HL-60 (cell line): ENCODE measurements around the gene GCK.

Experiments used
- DNase-seq, 2 experiments: peaks; one replicate each; pipeline ENCODE4 v3.0.0-alpha.2; 2010 to 2020; ENCODE audit warnings: low read depth in 1 of 2, low spot score in 1 of 2
- H3K27ac ChIP-seq: fragments of 250-450 bp; sonication (Bioruptor Pico); replicated peaks from 2 replicates; pipeline ENCODE4 v1.5.1; 2020; ENCODE audit warnings: mild to moderate bottlenecking, moderate library complexity
- H3K27me3 ChIP-seq: fragments of 250-450 bp; sonication (Bioruptor Pico); 2 replicates; pipeline ENCODE4 v1.5.1; 2021; ENCODE audit warnings: mild to moderate bottlenecking, moderate library complexity; ENCODE audit not compliant: insufficient read depth, poor library complexity, severe bottlenecking
- H3K4me3 ChIP-seq: replicated peaks from 2 replicates; pipeline ENCODE4 v1.5.1; 2011; ENCODE audit warnings: mild to moderate bottlenecking, control low read depth, low read length; ENCODE audit not compliant: insufficient read depth
- GABPA ChIP-seq: IDR thresholded peaks from 2 replicates; pipeline ENCODE4 v1.6.1; 2012; ENCODE audit warnings: low read depth
- POLR2AphosphoS5 ChIP-seq: IDR thresholded peaks from 2 replicates; pipeline ENCODE4 v1.6.1; 2012; ENCODE audit warnings: low read depth
- SPI1 ChIP-seq: IDR thresholded peaks from 2 replicates; pipeline ENCODE4 v1.6.1; 2012; ENCODE audit warnings: low read depth, mild to moderate bottlenecking, borderline replicate concordance
- TF ChIP-seq, protein P1 (sequence below): IDR thresholded peaks from one replicate; pipeline ENCODE4 v1.5.1; 2011; ENCODE audit warnings: low read length, control low read depth, inconsistent platforms; ENCODE audit not compliant: insufficient read depth
- TF ChIP-seq, protein P2 (sequence below): IDR thresholded peaks from 2 replicates; pipeline ENCODE4 v1.6.1; 2012; ENCODE audit warnings: low read depth; ENCODE audit not compliant: insufficient replicate concordance

The GCK gene

GRCh38 chr7:44134943-44135628 is 54.2 kb downstream of the GCK start:
- H3K4me3 ChIP-seq, result no peak overlapping the region
- TF ChIP-seq, protein P1, sequence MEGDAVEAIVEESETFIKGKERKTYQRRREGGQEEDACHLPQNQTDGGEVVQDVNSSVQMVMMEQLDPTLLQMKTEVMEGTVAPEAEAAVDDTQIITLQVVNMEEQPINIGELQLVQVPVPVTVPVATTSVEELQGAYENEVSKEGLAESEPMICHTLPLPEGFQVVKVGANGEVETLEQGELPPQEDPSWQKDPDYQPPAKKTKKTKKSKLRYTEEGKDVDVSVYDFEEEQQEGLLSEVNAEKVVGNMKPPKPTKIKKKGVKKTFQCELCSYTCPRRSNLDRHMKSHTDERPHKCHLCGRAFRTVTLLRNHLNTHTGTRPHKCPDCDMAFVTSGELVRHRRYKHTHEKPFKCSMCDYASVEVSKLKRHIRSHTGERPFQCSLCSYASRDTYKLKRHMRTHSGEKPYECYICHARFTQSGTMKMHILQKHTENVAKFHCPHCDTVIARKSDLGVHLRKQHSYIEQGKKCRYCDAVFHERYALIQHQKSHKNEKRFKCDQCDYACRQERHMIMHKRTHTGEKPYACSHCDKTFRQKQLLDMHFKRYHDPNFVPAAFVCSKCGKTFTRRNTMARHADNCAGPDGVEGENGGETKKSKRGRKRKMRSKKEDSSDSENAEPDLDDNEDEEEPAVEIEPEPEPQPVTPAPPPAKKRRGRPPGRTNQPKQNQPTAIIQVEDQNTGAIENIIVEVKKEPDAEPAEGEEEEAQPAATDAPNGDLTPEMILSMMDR, result no peak
- TF ChIP-seq POLR2AphosphoS5 (no peak), GABPA (no peak), SPI1 (no peak)
- TF ChIP-seq, protein P2, sequence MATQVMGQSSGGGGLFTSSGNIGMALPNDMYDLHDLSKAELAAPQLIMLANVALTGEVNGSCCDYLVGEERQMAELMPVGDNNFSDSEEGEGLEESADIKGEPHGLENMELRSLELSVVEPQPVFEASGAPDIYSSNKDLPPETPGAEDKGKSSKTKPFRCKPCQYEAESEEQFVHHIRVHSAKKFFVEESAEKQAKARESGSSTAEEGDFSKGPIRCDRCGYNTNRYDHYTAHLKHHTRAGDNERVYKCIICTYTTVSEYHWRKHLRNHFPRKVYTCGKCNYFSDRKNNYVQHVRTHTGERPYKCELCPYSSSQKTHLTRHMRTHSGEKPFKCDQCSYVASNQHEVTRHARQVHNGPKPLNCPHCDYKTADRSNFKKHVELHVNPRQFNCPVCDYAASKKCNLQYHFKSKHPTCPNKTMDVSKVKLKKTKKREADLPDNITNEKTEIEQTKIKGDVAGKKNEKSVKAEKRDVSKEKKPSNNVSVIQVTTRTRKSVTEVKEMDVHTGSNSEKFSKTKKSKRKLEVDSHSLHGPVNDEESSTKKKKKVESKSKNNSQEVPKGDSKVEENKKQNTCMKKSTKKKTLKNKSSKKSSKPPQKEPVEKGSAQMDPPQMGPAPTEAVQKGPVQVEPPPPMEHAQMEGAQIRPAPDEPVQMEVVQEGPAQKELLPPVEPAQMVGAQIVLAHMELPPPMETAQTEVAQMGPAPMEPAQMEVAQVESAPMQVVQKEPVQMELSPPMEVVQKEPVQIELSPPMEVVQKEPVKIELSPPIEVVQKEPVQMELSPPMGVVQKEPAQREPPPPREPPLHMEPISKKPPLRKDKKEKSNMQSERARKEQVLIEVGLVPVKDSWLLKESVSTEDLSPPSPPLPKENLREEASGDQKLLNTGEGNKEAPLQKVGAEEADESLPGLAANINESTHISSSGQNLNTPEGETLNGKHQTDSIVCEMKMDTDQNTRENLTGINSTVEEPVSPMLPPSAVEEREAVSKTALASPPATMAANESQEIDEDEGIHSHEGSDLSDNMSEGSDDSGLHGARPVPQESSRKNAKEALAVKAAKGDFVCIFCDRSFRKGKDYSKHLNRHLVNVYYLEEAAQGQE, result no peak
- H3K27me3 ChIP-seq, result no peaks in the 10 kb centered on the region

DNA sequence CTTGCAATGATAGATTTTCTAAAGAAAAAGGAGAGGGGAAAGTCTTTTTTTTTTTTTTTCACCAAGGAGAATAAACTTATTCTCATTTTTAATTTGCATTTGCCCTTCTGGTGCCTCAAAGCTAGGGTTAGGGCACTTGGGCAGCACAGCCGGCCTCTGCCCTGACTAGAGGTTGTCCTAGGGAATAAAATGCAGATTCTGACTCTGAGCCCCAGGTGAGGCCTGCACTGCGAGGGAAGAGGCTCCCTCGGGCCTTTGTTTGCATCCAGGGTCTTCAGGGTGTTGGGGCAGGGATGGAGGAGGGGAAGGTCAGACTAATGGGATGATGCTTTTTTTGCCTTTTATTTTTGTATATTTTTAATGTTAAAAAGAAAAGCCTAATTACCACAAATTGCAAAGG is 55.9 kb downstream of the GCK start:
- H3K27me3 ChIP-seq, result no peaks in the 10 kb centered on the region
- no peak for DNase-seq
- no peak overlapping the region for H3K27ac ChIP-seq
- no peak overlapping the region for H3K4me3 ChIP-seq
- TF ChIP-seq, protein P1, result no peak
- TF ChIP-seq POLR2AphosphoS5 (no peak), SPI1 (no peak), GABPA (no peak)
- TF ChIP-seq, protein P2, result no peak

More at GRCh38 chr7:44134943-44135628, 54.2 kb downstream of the GCK start:
- DNase-seq, result no peak
- H3K27ac ChIP-seq, result no peak overlapping the region

DNA sequence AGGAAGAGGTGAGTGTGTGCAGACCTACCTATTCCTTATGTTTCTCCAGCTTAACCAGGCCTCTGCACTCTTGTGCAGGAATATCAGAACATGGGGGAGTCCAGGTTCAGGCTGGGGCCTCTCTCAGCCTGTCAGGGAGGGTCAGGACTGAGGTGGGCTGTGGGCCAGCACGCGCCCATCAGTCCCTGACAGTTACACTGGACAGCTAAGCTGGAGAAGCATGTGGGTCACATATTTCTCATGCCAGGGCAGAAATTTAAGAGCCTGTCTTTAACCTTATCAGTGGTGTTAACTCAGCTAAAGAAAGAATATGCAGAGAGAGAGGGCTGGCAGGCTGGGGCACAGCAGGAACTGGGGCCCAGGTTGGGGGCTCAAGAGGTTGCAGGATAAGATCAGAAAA is 57.2 kb downstream of the GCK start:
- H3K4me3 ChIP-seq, result no peak overlapping the region
- no peak overlapping the region for H3K27ac ChIP-seq
- TF ChIP-seq SPI1 (no peak), GABPA (no peak), POLR2AphosphoS5 (no peak)
- TF ChIP-seq, protein P1, result no peak
- TF ChIP-seq, protein P2, result no peak
- no peaks in the 10 kb centered on the region for H3K27me3 ChIP-seq
- no peak for DNase-seq
